H9 (cell line): ENCODE data around the gene GNPAT. TPM values are rescaled to one million over a fixed set of nuclear protein-coding genes. Genes with fewer than 3 reads are reported as not detected.

Experiments used
- DNase-seq: peaks from one replicate; pipeline ENCODE4 v3.0.0-alpha.2; 2017
- H2AFZ ChIP-seq: one replicate; pipeline ENCODE4 v1.6.1; 2013; ENCODE audit warnings: mild to moderate bottlenecking, low read length, control low read depth, moderate library complexity
- H2AK5ac ChIP-seq: 2 replicates; pipeline ENCODE4 v1.6.1; 2013; ENCODE audit warnings: low read length, control low read depth, mixed read lengths; ENCODE audit not compliant: insufficient read length
- H2BK120ac ChIP-seq: one replicate; pipeline ENCODE4 v1.6.1; 2013; ENCODE audit warnings: low read depth, mild to moderate bottlenecking, low read length, control low read depth, inconsistent platforms; ENCODE audit not compliant: poor library complexity, severe bottlenecking
- H2BK12ac ChIP-seq: 2 replicates; pipeline ENCODE4 v1.6.1; 2013; ENCODE audit warnings: low read length, control low read depth, mixed read lengths, low read depth; ENCODE audit not compliant: insufficient read length
- H2BK15ac ChIP-seq: 2 replicates; pipeline ENCODE4 v1.6.1; 2013; ENCODE audit warnings: low read depth, low read length, control low read depth
- H2BK20ac ChIP-seq: one replicate; pipeline ENCODE4 v1.6.1; 2013; ENCODE audit warnings: low read depth, mild to moderate bottlenecking, low read length, control low read depth, inconsistent platforms; ENCODE audit not compliant: poor library complexity, severe bottlenecking
- H2BK5ac ChIP-seq: 2 replicates; pipeline ENCODE4 v1.6.1; 2013; ENCODE audit warnings: low read length, control low read depth, mixed read lengths; ENCODE audit not compliant: insufficient read length
- H3K14ac ChIP-seq: 2 replicates; pipeline ENCODE4 v1.6.1; 2013; ENCODE audit warnings: low read length, control low read depth; ENCODE audit not compliant: insufficient read depth
- H3K18ac ChIP-seq: 2 replicates; pipeline ENCODE4 v1.6.1; 2013; ENCODE audit warnings: low read depth, mild to moderate bottlenecking, mixed read lengths, low read length, control low read depth; ENCODE audit not compliant: insufficient read length
- H3K23ac ChIP-seq: 2 replicates; pipeline ENCODE4 v1.6.1; 2013; ENCODE audit warnings: low read length, control low read depth, mixed read lengths, low read depth; ENCODE audit not compliant: insufficient read length
- H3K23me2 ChIP-seq: 2 replicates; pipeline ENCODE4 v1.6.1; 2013; ENCODE audit warnings: low read depth, mild to moderate bottlenecking, mixed read lengths, low read length, control low read depth; ENCODE audit not compliant: insufficient read length, poor library complexity, severe bottlenecking
- H3K27ac ChIP-seq: 2 replicates; pipeline ENCODE4 v1.5.1; 2013; ENCODE audit warnings: low read length, control low read depth, mixed read lengths, low read depth; ENCODE audit not compliant: insufficient read length
- H3K27me3 ChIP-seq: 2 replicates; pipeline ENCODE4 v1.6.1; 2013; ENCODE audit warnings: low read length, control low read depth, inconsistent platforms; ENCODE audit not compliant: insufficient read depth
- H3K4ac ChIP-seq: 2 replicates; pipeline ENCODE4 v1.6.1; 2013; ENCODE audit warnings: low read depth, mild to moderate bottlenecking, control low read depth, inconsistent platforms, low read length, moderate library complexity
- H3K4me1 ChIP-seq: 2 replicates; pipeline ENCODE4 v1.6.1; 2013; ENCODE audit warnings: low read length, control low read depth, inconsistent platforms; ENCODE audit not compliant: insufficient read depth
- H3K4me2 ChIP-seq: 2 replicates; pipeline ENCODE4 v1.6.1; 2013; ENCODE audit warnings: low read length, control low read depth, mixed read lengths; ENCODE audit not compliant: insufficient read length, insufficient read depth
- H3K56ac ChIP-seq: 2 replicates; pipeline ENCODE4 v1.6.1; 2013; ENCODE audit warnings: low read depth, mild to moderate bottlenecking, mixed read lengths, low read length, control low read depth; ENCODE audit not compliant: insufficient read length
- H3K79me1 ChIP-seq: 2 replicates; pipeline ENCODE4 v1.6.1; 2013; ENCODE audit warnings: low read depth, mild to moderate bottlenecking, moderate library complexity, low read length, control low read depth, inconsistent platforms; ENCODE audit not compliant: insufficient read depth, poor library complexity, severe bottlenecking
- H3K79me2 ChIP-seq: 2 replicates; pipeline ENCODE4 v1.6.1; 2013; ENCODE audit warnings: low read length, control low read depth, inconsistent platforms; ENCODE audit not compliant: insufficient read depth
- H3K9ac ChIP-seq: 2 replicates; pipeline ENCODE4 v1.6.1; 2013; ENCODE audit warnings: low read length, control low read depth, mixed read lengths; ENCODE audit not compliant: insufficient read length; ENCODE audit errors: extremely low read depth
- H3K9me3 ChIP-seq: one replicate; pipeline ENCODE4 v1.6.1; 2013; ENCODE audit warnings: low read depth, low read length, inconsistent platforms; ENCODE audit not compliant: control insufficient read depth
- H3T11ph ChIP-seq: one replicate; pipeline ENCODE4 v1.6.1; 2013; ENCODE audit warnings: mild to moderate bottlenecking, low read length, control low read depth, inconsistent platforms
- H4K20me1 ChIP-seq: one replicate; pipeline ENCODE4 v1.6.1; 2013; ENCODE audit not compliant: control insufficient read depth, insufficient read length, insufficient read depth
- H4K5ac ChIP-seq: 2 replicates; pipeline ENCODE4 v1.6.1; 2013; ENCODE audit warnings: low read depth, mild to moderate bottlenecking, mixed read lengths, low read length, control low read depth; ENCODE audit not compliant: insufficient read length
- H4K8ac ChIP-seq: replicated peaks from 2 replicates; pipeline ENCODE4 v1.6.1; 2013; ENCODE audit warnings: low read length, control low read depth, mixed read lengths, low read depth; ENCODE audit not compliant: insufficient read length
- H4K91ac ChIP-seq: 2 replicates; pipeline ENCODE4 v1.6.1; 2013; ENCODE audit warnings: low read depth, mild to moderate bottlenecking, moderate library complexity, mixed read lengths, low read length, control low read depth; ENCODE audit not compliant: insufficient read length
- H3K27ac Mint-ChIP-seq, 3 experiments: 2 replicates in 2 of 3; 3 replicates in 1 of 3; pipeline ENCODE4 v1.8.0; 2020 to 2021; ENCODE audit warnings: mixed read lengths in 3 of 3, mild to moderate bottlenecking in 1 of 3, moderate library complexity in 1 of 3
- H3K27me3 Mint-ChIP-seq: 2 replicates; pipeline ENCODE4 v1.8.0; 2021; ENCODE audit warnings: low read depth, mild to moderate bottlenecking, moderate library complexity, mixed read lengths
- H3K36me3 Mint-ChIP-seq, 3 experiments: 2 replicates in 2 of 3; 3 replicates in 1 of 3; pipeline ENCODE4 v1.8.0; 2020 to 2021; ENCODE audit warnings: low read depth in 3 of 3, mixed read lengths in 3 of 3; ENCODE audit not compliant: insufficient read depth in 1 of 3
- H3K4me1 Mint-ChIP-seq, 2 experiments: 2 replicates each; pipeline ENCODE4 v1.8.0; 2020; ENCODE audit warnings: mixed read lengths in 2 of 2
- H3K4me3 Mint-ChIP-seq, 2 experiments: 2 replicates in 1 of 2; 3 replicates in 1 of 2; pipeline ENCODE4 v1.8.0; 2020 to 2021; ENCODE audit warnings: mild to moderate bottlenecking in 2 of 2, mixed read lengths in 2 of 2, moderate library complexity in 1 of 2
- H3K9me3 Mint-ChIP-seq, 2 experiments: 2 replicates in 1 of 2; 3 replicates in 1 of 2; pipeline ENCODE4 v1.8.0; 2020; ENCODE audit warnings: mild to moderate bottlenecking in 2 of 2, mixed read lengths in 2 of 2, moderate library complexity in 1 of 2
- CTCF ChIP-seq: fragments of 200-600 bp; sonication (generic); conservative IDR thresholded peaks from 3 replicates; pipeline ENCODE4 v1.8.0; 2021; ENCODE audit warnings: antibody characterized with exemption, mild to moderate bottlenecking
- WGBS: extraction: QIAGEN DNeasy Blood & Tissue Kit; methylation state at CpG from one replicate; pipeline ENCODE4 v1.1.7; 2013; ENCODE audit warnings: missing lambda C conversion rate, low lambda C conversion rate, mixed read lengths; ENCODE audit not compliant: insufficient read length; ENCODE audit errors: extremely low coverage; 5-methylcytosine and 5-hydroxymethylcytosine counted together
- total RNA-seq: library from RNA; stranded (reverse); gene quantifications from 2 replicates; pipeline ENCODE4 v1.2.1, GENCODE V29; 2021

GNPAT gene
- total RNA-seq, 1 experiment from 2014 or later = 38.1 TPM

- Histone ChIP-seq H2BK20ac (no peak overlapping the region), H2BK5ac (no peak overlapping the region), H3K4me2 (no peak overlapping the region), H3K23ac (no peak overlapping the region), H3K14ac (no peak overlapping the region), H3K23me2 (no peaks in the 10 kb centered on the region), H3K4ac (no peak overlapping the region), H3K9me3 (no peaks in the 10 kb centered on the region), H4K20me1 (no peaks in the 10 kb centered on the region), H2BK12ac (no peak overlapping the region), H3K18ac (no peak overlapping the region), H3K56ac (no peak overlapping the region), H3K4me1 (no peaks in the 10 kb centered on the region), H3K27me3 (peaks cover 5% of the 10 kb centered on the region; the same call in 1 of the 2 replicates), H4K8ac (no peak overlapping the region), H2AK5ac (no peak overlapping the region), H3K79me1 (no peaks in the 10 kb centered on the region), H3K79me2 (no peaks in the 10 kb centered on the region), H2AFZ (no peak overlapping the region), H2BK15ac (no peak overlapping the region), H3T11ph (no peak overlapping the region), H4K5ac (no peak overlapping the region), H3K9ac (no peak overlapping the region), H3K27ac (no peak overlapping the region), H2BK120ac (no peak overlapping the region), H4K91ac (no peak overlapping the region)
- Mint-ChIP-seq H3K9me3 (no peaks in the 10 kb centered on the region), H3K27ac (no peak overlapping the region), H3K36me3 (no peaks in the 10 kb centered on the region), H3K27me3 (peaks cover 100% of the 10 kb centered on the region), H3K4me1 (peaks cover 5 to 8% of the 10 kb centered on the region in 2 experiments), H3K4me3 (no peak overlapping the region)
- WGBS = no CpG with 5 or more reads among the region's 2 CpGs
- TF ChIP-seq CTCF = no peak
- no peak for DNase-seq
Observed at GRCh38 chr1:231196728-231197127, 44.3 kb upstream of the GNPAT start.
